ENCODE data around the gene CTU2. TPM values are rescaled to one million over a fixed set of nuclear protein-coding genes. Genes with fewer than 3 reads are reported as not detected.

CTU2 gene
- total RNA-seq, 1 donor from 2014 or later, result 18.3 TPM

GRCh38 chr16:88697831-88698615 lies 8.3 kb upstream of the CTU2 start:
- no peak for FAIRE-seq
- H3K4me2 ChIP-seq (ENCODE audit: low read length), result no peak overlapping the region
- no peak overlapping the region for H3K4me3 ChIP-seq (ENCODE audit: insufficient read depth, low read depth, low read length)
- no peaks in the 10 kb centered on the region for H3K27me3 ChIP-seq (ENCODE audit: insufficient read depth, low read length)
- H3K36me3 ChIP-seq (ENCODE audit: insufficient read depth, low read length), result no peaks in the 10 kb centered on the region
- no peak overlapping the region for H2AFZ ChIP-seq (ENCODE audit: low read depth, low read length)
- Mint-ChIP-seq H3K27me3 (ENCODE audit: low read depth, unreplicated experiment) (peaks cover 3% of the 10 kb centered on the region), H3K9me3 (ENCODE audit: unreplicated experiment) (no peaks in the 10 kb centered on the region), H3K4me1 (ENCODE audit: low read depth, unreplicated experiment) (peaks cover 4% of the 10 kb centered on the region), H3K36me3 (ENCODE audit: low read depth, unreplicated experiment) (peaks cover 8% of the 10 kb centered on the region), H3K4me3 (ENCODE audit: unreplicated experiment) (no peak overlapping the region), H3K27ac (ENCODE audit: unreplicated experiment) (no peak overlapping the region)
- no peaks in the 10 kb centered on the region for H4K20me1 ChIP-seq (ENCODE audit: insufficient read depth, low read length)
- peaks cover 25% of the 10 kb centered on the region for H3K79me2 ChIP-seq (ENCODE audit: insufficient read depth, low read length)
- H3K9me3 ChIP-seq (ENCODE audit: insufficient read depth, low read depth, low read length), result no peaks in the 10 kb centered on the region
- no peak overlapping the region for H3K9ac ChIP-seq (ENCODE audit: low read length)
- TF ChIP-seq CTCF (IDR thresholded peaks at IDR 0.05; ENCODE audit: insufficient read depth, low read depth, low read length) (no peak), EZH2 (IDR thresholded peaks at IDR 0.05; ENCODE audit: insufficient read depth, low read length) (no peak)
- no peak for DNase-seq (ENCODE audit: low read depth)
- H3K4me1 ChIP-seq (ENCODE audit: insufficient read depth, low read length), result peaks cover 15% of the 10 kb centered on the region
- no peak overlapping the region for H3K27ac ChIP-seq (ENCODE audit: low read depth, low read length)

GRCh38 chr16:88698646-88699045 lies 7.7 kb upstream of the CTU2 start:
- FAIRE-seq, result no peak
- H3K9ac ChIP-seq (ENCODE audit: low read length), result no peak overlapping the region
- peaks cover 31% of the 10 kb centered on the region for H3K79me2 ChIP-seq (ENCODE audit: insufficient read depth, low read length)
- Mint-ChIP-seq H3K9me3 (ENCODE audit: unreplicated experiment) (no peaks in the 10 kb centered on the region), H3K36me3 (ENCODE audit: low read depth, unreplicated experiment) (peaks cover 8% of the 10 kb centered on the region), H3K4me1 (ENCODE audit: low read depth, unreplicated experiment) (peaks cover 4% of the 10 kb centered on the region), H3K27ac (ENCODE audit: unreplicated experiment) (no peak overlapping the region), H3K4me3 (ENCODE audit: unreplicated experiment) (no peak overlapping the region), H3K27me3 (ENCODE audit: low read depth, unreplicated experiment) (peaks cover 3% of the 10 kb centered on the region)
- no peak overlapping the region for H3K4me3 ChIP-seq (ENCODE audit: insufficient read depth, low read depth, low read length)
- no peaks in the 10 kb centered on the region for H4K20me1 ChIP-seq (ENCODE audit: insufficient read depth, low read length)
- H3K27ac ChIP-seq (ENCODE audit: low read depth, low read length), result no peak overlapping the region
- H2AFZ ChIP-seq (ENCODE audit: low read depth, low read length), result no peak overlapping the region
- no peaks in the 10 kb centered on the region for H3K36me3 ChIP-seq (ENCODE audit: insufficient read depth, low read length)
- no peaks in the 10 kb centered on the region for H3K27me3 ChIP-seq (ENCODE audit: insufficient read depth, low read length)
- H3K4me2 ChIP-seq (ENCODE audit: low read length), result no peak overlapping the region
- TF ChIP-seq CTCF (IDR thresholded peaks at IDR 0.05; ENCODE audit: insufficient read depth, low read depth, low read length) (no peak), EZH2 (IDR thresholded peaks at IDR 0.05; ENCODE audit: insufficient read depth, low read length) (no peak)
- no peaks in the 10 kb centered on the region for H3K9me3 ChIP-seq (ENCODE audit: insufficient read depth, low read depth, low read length)
- peaks cover 20% of the 10 kb centered on the region for H3K4me1 ChIP-seq (ENCODE audit: insufficient read depth, low read length)
- no peak for DNase-seq (ENCODE audit: low read depth)

GRCh38 chr16:88699180-88699579 lies 7.1 kb upstream of the CTU2 start:
- H3K36me3 Mint-ChIP-seq (ENCODE audit: low read depth, unreplicated experiment), result peaks cover 8% of the 10 kb centered on the region
- no peaks in the 10 kb centered on the region for H3K36me3 ChIP-seq (ENCODE audit: insufficient read depth, low read length)
- H3K9me3 ChIP-seq (ENCODE audit: insufficient read depth, low read depth, low read length), result no peaks in the 10 kb centered on the region
- no peak overlapping the region for H2AFZ ChIP-seq (ENCODE audit: low read depth, low read length)
- no peak overlapping the region for H3K4me3 ChIP-seq (ENCODE audit: insufficient read depth, low read depth, low read length)
- DNase-seq (ENCODE audit: low read depth) (no peak), FAIRE-seq (no peak)
- peaks cover 23% of the 10 kb centered on the region for H3K4me1 ChIP-seq (ENCODE audit: insufficient read depth, low read length)
- H3K27ac Mint-ChIP-seq (ENCODE audit: unreplicated experiment), result no peak overlapping the region
- peaks cover 5% of the 10 kb centered on the region for H4K20me1 ChIP-seq (ENCODE audit: insufficient read depth, low read length)
- H3K4me2 ChIP-seq (ENCODE audit: low read length), result no peak overlapping the region
- H3K27me3 Mint-ChIP-seq (ENCODE audit: low read depth, unreplicated experiment), result peaks cover 3% of the 10 kb centered on the region
- no peak overlapping the region for H3K4me3 Mint-ChIP-seq (ENCODE audit: unreplicated experiment)
- H3K9me3 Mint-ChIP-seq (ENCODE audit: unreplicated experiment), result no peaks in the 10 kb centered on the region
- H3K4me1 Mint-ChIP-seq (ENCODE audit: low read depth, unreplicated experiment), result peaks cover 8% of the 10 kb centered on the region
- no peak overlapping the region for H3K27ac ChIP-seq (ENCODE audit: low read depth, low read length)
- H3K27me3 ChIP-seq (ENCODE audit: insufficient read depth, low read length), result no peaks in the 10 kb centered on the region
- no peak for TF ChIP-seq EZH2 (IDR thresholded peaks at IDR 0.05; ENCODE audit: insufficient read depth, low read length)
- H3K79me2 ChIP-seq (ENCODE audit: insufficient read depth, low read length), result peaks cover 36% of the 10 kb centered on the region
- H3K9ac ChIP-seq (ENCODE audit: low read length), result no peak overlapping the region

Data from astrocyte (in vitro differentiated cells and primary cell).